ENCODE measurements around the gene KRTCAP3.

DNA sequence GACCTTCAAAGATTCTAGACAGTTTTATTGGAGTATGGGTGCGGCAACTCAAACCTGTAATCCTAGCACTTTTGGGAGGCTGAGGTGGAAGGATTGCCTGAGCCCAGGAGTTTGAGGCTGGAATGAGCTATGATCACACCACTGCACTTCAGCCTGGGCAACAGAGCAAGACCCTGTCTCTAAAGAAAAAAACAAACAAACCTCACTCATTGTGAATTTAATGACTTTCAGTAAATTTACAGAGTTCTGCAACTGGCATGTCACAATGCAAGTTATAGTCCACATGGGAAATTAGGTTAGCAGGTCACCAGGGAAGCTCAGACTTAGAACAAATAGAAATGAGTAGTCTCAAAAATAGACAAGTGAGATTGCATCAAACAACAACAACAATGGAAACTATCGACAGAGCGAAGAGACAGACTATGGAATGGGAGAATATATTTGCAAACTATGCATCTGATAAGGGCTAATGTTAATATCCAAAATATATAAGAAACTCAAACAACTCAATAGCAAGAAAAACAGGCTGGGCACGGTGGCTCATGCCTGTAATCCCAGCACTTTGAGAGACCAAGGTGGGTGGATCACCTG, 20.4 kb upstream of the KRTCAP3 start:
- no peak for TF ChIP-seq POLR2A (IDR thresholded peaks at IDR 0.05)
- TF ChIP-seq, protein P1, sequence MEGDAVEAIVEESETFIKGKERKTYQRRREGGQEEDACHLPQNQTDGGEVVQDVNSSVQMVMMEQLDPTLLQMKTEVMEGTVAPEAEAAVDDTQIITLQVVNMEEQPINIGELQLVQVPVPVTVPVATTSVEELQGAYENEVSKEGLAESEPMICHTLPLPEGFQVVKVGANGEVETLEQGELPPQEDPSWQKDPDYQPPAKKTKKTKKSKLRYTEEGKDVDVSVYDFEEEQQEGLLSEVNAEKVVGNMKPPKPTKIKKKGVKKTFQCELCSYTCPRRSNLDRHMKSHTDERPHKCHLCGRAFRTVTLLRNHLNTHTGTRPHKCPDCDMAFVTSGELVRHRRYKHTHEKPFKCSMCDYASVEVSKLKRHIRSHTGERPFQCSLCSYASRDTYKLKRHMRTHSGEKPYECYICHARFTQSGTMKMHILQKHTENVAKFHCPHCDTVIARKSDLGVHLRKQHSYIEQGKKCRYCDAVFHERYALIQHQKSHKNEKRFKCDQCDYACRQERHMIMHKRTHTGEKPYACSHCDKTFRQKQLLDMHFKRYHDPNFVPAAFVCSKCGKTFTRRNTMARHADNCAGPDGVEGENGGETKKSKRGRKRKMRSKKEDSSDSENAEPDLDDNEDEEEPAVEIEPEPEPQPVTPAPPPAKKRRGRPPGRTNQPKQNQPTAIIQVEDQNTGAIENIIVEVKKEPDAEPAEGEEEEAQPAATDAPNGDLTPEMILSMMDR (IDR thresholded peaks at IDR 0.05), result no peak

Data from transverse colon (tissue), 3 donors.